Stimulated activated CD4-positive, alpha-beta T cell treated with anti-CD3 and anti-CD28 coated beads, Interleukin-4, amount 100 ng/mL, for 24 hours (primary cell): ENCODE measurements around the gene EXOC2.

ENCODE experiments used
- DNase-seq: peaks from one replicate; pipeline ENCODE4 v3.0.0-alpha.2; 2020

Gene EXOC2

DNA sequence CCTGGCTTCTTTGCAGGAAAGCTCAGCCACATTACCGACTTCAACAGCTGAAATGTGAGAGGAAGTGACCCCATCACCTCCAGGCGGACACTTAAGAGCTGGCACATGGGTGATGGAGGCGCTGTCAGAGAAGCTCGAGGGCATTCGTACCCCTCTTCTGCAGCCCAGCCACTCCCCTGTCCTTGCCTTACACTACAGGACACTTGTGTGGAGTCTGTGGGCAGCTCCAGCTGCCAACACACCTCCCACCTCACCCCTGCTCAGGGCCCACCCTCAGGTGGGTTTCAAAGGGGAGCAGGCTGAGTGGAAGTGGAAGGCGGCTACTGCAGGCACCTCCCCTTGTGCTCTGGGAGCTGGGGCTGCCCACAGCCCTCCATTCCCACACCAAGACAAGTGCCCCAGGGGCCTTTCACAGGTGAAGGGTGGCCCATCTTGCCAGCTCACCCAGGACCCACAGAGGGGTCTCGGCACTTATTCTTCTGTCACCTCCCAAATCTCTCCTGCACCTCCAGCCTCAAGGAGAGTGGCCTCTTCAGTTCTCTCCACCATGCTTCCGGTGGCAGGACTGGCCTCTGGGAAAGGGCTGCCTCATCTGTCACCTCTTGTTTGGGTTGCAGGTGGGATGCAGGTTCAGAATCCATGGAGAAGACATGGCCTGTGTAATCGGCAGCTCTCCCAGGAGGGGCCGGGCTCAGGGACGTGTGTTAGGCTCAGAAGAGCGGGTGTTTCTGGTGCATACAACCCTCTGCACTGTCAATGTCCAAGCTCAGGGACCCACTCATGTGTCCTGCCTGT is 251.6 kb downstream of the EXOC2 start:
- no peak for DNase-seq

DNA sequence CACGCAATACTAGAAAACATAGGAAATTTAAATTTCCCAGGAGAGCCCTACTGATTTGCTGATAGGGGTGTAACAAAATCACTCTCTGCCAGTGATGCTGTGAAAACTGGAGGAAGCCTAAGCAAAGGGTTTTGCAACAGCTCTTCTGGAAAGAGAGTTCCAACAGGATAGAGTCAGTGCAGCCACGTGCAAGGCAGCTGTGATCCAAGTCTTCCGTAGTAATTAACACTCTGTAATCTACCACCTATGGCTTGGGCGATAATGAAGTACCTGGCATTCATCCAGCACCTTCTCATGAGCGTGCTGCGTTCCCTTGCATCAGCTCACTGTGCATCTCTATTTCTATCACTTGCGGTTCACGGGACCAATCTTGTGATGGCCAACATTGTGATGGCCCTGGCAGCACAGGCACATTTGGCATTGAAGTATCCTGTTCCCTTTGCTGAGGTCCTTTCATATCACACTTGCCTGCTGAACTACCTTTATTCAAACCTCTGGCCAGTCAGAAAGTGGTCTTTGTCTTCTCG is 253.2 kb downstream of the EXOC2 start:
- DNase-seq, result no peak

DNA sequence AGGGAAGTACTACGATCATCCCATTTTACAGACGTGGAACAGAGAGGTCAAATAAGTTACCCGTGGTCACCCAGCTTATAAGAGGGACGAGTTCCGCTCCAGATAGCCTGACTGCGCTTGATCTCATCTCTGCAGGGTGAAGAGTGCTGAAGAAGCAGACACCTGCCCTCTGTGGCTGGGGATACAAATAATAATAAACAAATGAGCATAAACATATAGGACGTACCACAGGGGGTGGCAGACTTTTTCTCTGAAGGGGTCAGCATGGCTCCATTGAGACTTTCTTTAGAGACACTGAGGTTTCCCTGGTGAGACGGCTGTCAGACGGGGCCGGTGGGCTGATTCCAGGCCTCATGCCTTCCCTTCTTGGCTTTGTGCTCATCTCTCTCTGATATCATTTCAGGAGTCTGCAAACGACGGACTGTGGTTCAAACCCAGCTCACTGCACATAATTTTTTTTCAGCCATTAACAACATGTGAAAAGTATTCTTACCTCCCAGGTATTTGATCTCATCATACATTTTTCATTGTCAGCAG is 254.2 kb downstream of the EXOC2 start:
- DNase-seq, result no peak

DNA sequence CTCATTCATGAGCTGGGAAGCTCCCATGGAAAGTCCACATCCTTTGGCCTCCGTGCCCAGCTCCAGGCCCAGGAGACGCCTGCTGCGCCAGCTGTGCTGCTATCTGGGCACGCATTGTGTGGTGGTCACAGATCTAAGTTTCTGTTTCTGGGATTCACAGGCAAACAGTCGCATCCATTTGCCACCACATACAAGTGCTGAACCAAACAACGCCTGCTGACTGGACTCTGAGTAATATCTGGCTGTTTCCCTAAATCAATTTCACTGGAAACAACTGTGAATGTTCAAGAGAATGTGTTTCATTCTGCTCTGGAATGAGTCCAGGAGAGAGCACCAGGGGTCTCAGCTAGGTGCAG is 255.9 kb downstream of the EXOC2 start:
- no peak for DNase-seq

DNA sequence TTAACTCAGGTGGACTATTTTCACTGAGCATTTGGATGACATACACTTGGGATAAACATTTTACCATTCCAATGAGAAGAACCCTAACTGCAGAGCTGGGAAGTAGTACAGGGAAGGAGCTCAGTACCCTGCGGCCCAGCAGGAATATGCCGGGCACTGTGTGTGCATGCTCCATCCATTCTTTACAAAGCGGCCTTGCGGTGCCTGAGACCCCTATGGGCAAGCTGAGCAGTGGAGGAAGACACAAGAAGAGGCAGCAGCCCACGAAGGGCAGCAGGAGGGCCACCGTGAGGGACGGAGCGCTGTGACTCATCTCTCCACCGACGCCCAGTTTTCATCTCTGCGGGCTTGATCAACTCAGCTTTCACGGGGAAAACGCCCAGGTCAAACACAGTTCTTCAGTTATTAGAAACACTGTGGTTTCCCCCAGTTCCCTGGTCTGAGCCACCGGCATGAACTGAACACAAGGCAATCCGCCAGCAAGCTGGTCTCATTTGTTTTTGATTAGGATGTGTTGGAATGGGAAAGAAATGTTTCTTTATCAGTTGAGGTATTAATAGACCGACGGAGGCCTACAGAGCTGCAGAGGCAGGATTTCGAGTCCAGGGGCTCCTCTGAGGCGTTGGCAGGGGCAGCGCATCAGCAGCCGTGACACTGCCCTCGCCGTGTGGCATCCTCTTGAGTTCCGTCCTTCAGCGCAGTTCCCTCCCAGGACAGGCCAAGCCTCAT is 256.5 kb downstream of the EXOC2 start:
- DNase-seq, result no peak

DNA sequence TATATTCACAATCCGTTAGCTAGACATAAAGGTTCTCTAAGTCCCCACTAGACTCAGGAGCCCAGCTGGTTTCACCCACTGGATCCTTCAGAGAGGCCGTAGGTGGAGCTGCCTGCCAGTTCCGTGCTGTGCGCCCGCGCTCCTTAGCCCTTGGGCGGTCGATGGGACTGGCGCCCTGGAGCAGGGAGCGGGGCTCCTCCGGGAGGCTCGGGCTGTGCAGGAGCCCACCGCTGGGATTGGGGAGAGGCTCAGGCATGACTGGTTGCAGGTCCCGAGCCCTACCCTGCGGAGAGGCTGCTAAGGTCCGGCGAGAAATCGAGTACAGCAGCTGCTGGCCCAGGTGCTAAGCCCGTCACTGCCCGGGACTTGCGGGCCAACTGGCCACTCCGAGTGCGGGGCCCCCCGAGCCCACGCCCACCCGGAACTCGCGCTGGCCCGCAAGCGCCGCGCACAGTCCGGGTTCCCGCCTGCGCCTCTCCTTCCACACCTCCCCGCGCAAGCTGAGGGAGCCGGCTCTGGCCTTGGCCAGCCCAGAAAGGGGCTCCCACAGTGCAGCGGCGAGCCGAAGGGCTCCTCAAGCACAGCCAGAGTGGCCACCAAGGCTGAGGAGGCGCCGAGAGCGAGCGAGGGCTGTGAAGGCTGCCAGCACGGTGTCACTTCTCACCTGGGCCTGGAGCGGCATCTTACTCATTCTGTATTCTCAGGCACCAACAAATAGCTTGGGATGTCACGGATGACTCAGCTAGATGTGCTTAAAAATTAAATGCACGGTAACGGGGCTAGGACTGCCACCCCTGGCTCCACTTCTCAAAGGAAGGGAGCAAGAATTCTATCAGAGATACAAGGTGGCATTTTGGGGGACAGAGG is 257.3 kb downstream of the EXOC2 start:
- no peak for DNase-seq
